GM12878 (cell line): Measurements from ENCODE around the gene C3AR1.

Experiments used
- CTCF ChIP-seq, 3 experiments: IDR thresholded peaks in 2 of 3; conservative IDR thresholded peaks in 1 of 3; 2 replicates each; pipeline ENCODE4 v1.5.1; 2011; ENCODE audit warnings: low read depth in 3 of 3, low read length in 3 of 3, mild to moderate bottlenecking in 3 of 3, control low read depth in 2 of 3, moderate library complexity in 2 of 3, inconsistent platforms in 1 of 3, mixed read lengths in 1 of 3; ENCODE audit not compliant: control insufficient read depth in 2 of 3, insufficient read depth in 1 of 3; ENCODE audit errors: extremely low read depth in 1 of 3
- EED ChIP-seq: sonication (generic); IDR thresholded peaks from 2 replicates; pipeline ENCODE4 v1.6.1; 2016; ENCODE audit warnings: antibody characterized with exemption, low read depth
- NFYB ChIP-seq: IDR thresholded peaks from 2 replicates; pipeline ENCODE4 v1.6.1; 2011; ENCODE audit warnings: low read depth, mild to moderate bottlenecking, low read length, improper control_type of control experiment, moderate library complexity; ENCODE audit not compliant: insufficient read depth
- POLR2A ChIP-seq: IDR thresholded peaks from 2 replicates; pipeline ENCODE4 v1.6.1; 2011; ENCODE audit warnings: low read depth, mild to moderate bottlenecking, low read length
- RAD21 ChIP-seq: IDR thresholded peaks from 2 replicates; pipeline ENCODE4 v1.6.1; 2011; ENCODE audit warnings: mild to moderate bottlenecking, low read depth, low read length, moderate library complexity; ENCODE audit not compliant: insufficient read depth
- REST ChIP-seq: IDR thresholded peaks from 2 replicates; pipeline ENCODE4 v1.6.1; 2012; ENCODE audit warnings: mild to moderate bottlenecking, low read depth, low read length
- SIN3A ChIP-seq: IDR thresholded peaks from 2 replicates; pipeline ENCODE4 v1.6.1; 2012; ENCODE audit warnings: low read depth, low read length, improper control_type of control experiment
- ZBTB11 ChIP-seq: fragments of 450-650 bp; formaldehyde crosslinking; IDR thresholded peaks from 2 replicates; pipeline ENCODE4 v1.5.0; 2022; ENCODE audit warnings: mild to moderate bottlenecking, missing genetic modification characterization
- ZNF384 ChIP-seq: IDR thresholded peaks from 2 replicates; pipeline ENCODE4 v1.6.1; 2012; ENCODE audit warnings: low read depth, mild to moderate bottlenecking, low read length, improper control_type of control experiment, borderline replicate concordance

- TF ChIP-seq REST, result no peak
- TF ChIP-seq ZNF384, result no peak
- no peak for TF ChIP-seq POLR2A
- TF ChIP-seq SIN3A, result no peak
- TF ChIP-seq RAD21, result no peak
- TF ChIP-seq NFYB, result no peak
- TF ChIP-seq ZBTB11 (CRISPR knock-in tag), result no peak
- TF ChIP-seq EED, result no peak
- no peak for TF ChIP-seq CTCF (IDR thresholded peaks at IDR 0.05 in 2 of 3, conservative IDR thresholded peaks at IDR 0.05 in 1 of 3; ENCODE audit: control insufficient read depth in 2 of 3, extremely low read depth in 1 of 3, insufficient read depth in 1 of 3, low read depth in 3 of 3, low read length in 3 of 3)
These were observed 21.5 kb upstream of the C3AR1 start for GRCh38 chr12:8087666-8088065.
